Right ventricle myocardium inferior (tissue), 1 donor: ENCODE measurements around the gene SEMA4G. TPM values are rescaled to one million over a fixed set of nuclear protein-coding genes. Genes with fewer than 3 reads are reported as not detected.

Experiments used
- ATAC-seq: fragments of 200-7000 bp; cut with Tn5 transposase; one replicate; pipeline ENCODE4 v1.9.1; 2020; ENCODE audit warnings: mild to moderate bottlenecking, moderate library complexity
- DNase-seq: peaks from one replicate; pipeline ENCODE4 v3.0.0; 2021; ENCODE audit errors: missing footprints
- intact Hi-C: fragments of 100-400 bp; cut with DNase I; formaldehyde crosslinking; loops from one replicate; pipeline ENCODE4 v1.11.0; 2022
- long read RNA-seq: library from polyadenylated mRNA; unstranded; transcript quantifications from one replicate; pipeline ENCODE4 v2.0.0, GENCODE V29; 2021
- total RNA-seq: library from RNA; stranded (reverse); fragmentation: NEBNext Ultra II Directional; extraction: Animal tissue kit (Norgen Biotek cat#: 25700); gene quantifications from one replicate; pipeline ENCODE4 v1.2.1, GENCODE V29; 2021
- donor health status: DM: no; HTN: yes; CAD: no; lungs with severe emphysema.

SEMA4G gene, protein sequence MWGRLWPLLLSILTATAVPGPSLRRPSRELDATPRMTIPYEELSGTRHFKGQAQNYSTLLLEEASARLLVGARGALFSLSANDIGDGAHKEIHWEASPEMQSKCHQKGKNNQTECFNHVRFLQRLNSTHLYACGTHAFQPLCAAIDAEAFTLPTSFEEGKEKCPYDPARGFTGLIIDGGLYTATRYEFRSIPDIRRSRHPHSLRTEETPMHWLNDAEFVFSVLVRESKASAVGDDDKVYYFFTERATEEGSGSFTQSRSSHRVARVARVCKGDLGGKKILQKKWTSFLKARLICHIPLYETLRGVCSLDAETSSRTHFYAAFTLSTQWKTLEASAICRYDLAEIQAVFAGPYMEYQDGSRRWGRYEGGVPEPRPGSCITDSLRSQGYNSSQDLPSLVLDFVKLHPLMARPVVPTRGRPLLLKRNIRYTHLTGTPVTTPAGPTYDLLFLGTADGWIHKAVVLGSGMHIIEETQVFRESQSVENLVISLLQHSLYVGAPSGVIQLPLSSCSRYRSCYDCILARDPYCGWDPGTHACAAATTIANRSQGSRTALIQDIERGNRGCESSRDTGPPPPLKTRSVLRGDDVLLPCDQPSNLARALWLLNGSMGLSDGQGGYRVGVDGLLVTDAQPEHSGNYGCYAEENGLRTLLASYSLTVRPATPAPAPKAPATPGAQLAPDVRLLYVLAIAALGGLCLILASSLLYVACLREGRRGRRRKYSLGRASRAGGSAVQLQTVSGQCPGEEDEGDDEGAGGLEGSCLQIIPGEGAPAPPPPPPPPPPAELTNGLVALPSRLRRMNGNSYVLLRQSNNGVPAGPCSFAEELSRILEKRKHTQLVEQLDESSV
- 1.5 TPM for total RNA-seq
- long read RNA-seq: 0 reads

DNA sequence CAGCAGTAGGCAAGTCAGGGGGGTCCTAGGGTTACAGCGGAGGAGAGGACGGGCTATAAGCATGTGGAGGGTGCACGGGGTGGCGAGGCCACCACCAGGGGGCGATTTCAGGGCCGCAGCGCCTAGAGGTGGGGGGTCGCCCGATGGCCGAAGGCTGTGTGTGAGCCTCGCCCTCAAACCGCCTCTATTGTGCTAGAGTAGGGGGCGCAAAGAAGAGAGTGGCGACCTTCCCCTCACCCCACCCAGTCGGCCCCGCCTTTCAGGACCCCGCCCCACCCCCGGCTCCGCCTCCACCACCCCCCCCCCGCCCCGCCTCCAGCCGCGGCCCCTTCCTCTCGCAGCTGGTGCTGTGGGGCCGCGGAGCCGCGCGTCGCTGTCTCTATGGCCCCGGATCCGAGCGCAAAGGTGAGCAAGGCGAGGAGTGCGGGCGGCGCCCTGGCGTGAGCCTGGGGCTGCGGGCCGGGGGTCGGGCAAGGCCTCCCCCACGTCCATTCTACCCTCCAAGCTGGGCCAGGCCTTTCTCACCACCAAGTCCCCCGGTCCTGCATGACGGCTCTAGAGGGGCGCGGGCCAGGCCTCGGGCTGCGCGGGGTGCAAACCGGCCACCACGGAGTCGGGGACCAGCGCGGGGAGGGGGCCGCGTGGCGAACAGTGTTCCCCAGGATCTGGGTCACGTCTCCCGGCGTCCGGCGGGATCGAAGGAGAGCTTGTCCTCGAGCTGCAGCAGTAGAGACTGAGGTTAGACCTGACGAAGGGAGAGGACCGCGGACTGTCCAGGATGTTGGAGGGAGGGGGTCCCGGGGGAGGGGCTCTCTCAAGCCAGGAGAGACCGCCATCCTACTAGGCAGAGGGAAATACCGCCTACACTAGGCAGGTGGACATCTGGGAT lies at the start of gene SEMA4G:
Gene SEMA4G, plus strand, starts transcription at position 318 of the 889 bp plus-strand sequence. CDS start 3,409 bp downstream, outside the sequence.
- intact Hi-C loops: loop anchor here (2.0 kb wide), 1 partner anchor 45 kb away; no protein-coding TSS in a partner anchor
- DNase-seq (peak; percentile 74), ATAC-seq (peak; percentile 69)

DNA sequence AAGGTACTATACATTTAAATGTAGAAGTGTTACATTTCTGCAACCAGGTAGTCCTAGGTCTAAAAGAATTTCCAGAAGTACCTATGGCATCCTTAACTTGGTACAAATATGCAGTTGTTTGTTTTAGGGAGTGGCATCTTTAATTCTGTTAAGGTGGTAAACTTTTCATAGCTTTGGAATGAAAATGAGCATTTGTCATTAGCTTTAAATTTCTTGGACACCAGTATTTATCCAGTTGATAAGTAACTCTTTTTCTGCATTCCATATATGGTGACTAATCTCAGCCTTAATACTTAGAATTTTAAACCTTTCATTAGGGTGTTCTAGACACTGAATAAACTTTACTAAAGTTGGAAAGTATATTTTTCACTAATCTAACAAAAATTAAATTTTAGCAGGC lies 45.7 kb upstream of the SEMA4G start:
- no peak for ATAC-seq
- no peak for DNase-seq
- intact Hi-C loops: no loop called here

- intact Hi-C loops: no loop called here
- ATAC-seq: no peak
Observed at GRCh38 chr10:100927266-100927665, 42.0 kb upstream of the SEMA4G start.

GRCh38 chr10:100928039-100928438 lies 41.3 kb upstream of the SEMA4G start:
- intact Hi-C loops: no loop called here
- ATAC-seq (no peak), DNase-seq (no peak)

More at GRCh38 chr10:100927266-100927665, 42.0 kb upstream of the SEMA4G start:
- no peak for DNase-seq

DNA sequence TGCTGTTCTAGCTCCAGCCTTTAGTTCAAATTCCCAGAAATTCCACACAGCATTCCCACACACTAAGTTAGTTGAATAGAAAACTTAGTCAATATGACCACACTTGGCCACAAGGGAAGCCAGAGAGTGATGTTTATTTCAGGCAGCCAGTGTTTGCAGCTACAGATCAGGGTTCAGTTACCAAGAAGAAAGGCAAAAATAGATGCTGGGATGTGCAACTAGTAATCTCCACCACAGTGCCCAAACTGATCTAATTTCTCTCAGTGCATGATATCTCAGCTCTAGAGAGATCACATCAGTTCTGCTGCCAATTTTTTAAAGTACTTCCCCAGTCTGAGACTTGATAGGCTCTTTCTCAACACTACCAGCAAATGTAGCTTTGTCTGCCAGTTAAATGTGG lies 38.9 kb upstream of the SEMA4G start:
- intact Hi-C loops: no loop called here
- ATAC-seq (no peak), DNase-seq (no peak)

DNA sequence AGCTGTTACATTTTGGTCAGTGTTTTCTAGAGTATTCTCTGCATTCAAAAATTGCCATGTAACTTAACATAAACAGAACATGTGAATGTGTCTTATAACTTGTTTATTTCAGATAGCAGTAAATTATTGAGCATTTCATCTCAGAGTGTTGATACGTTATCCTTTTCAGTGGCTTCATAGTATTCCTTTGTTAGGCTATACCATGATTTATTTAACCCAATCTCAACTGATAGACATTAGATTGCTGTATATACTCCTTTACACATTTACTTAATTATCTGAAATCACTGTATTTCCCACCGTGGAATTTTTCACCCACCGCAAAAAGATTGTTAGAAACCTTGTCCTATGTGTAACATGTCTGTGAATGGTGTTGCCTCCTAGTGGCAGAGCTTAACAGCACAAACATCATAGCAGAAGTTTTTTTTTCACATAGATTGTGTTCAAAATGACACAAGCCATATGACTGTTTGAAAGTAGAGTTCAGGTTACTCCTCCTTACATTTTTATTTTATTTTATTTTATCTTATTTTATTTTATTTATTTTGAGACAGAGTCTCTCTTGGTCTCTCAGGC lies 35.1 kb upstream of the SEMA4G start:
- no peak for ATAC-seq

GRCh38 chr10:100939763-100940344 lies 29.4 kb upstream of the SEMA4G start:
- DNase-seq: no peak
- no peak for ATAC-seq
- intact Hi-C loops: no loop called here

More for the DNA sequence above, 35.1 kb upstream of the SEMA4G start:
- DNase-seq: no peak
- intact Hi-C loops: no loop called here

DNA sequence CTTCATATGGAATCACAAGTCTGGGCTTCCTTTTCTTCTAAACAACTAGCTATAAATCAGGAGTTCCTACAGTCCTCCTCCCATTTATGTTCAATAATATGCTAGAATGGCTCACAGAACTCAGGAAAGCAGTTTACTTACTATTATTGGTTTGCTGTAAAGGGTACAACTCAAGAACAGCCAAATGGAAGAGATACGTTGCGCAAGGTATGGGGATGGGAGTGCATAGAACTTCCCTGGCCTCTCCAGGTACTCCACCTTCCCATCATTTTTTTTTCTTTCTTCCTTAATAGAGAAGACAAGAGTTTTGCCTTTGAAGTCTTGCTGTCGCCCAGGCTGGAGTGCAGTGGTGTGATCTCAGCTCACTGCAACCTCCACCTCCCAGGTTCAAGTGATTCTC lies 27.1 kb upstream of the SEMA4G start:
- DNase-seq: no peak
- no peak for ATAC-seq
- intact Hi-C loops: no loop called here

DNA sequence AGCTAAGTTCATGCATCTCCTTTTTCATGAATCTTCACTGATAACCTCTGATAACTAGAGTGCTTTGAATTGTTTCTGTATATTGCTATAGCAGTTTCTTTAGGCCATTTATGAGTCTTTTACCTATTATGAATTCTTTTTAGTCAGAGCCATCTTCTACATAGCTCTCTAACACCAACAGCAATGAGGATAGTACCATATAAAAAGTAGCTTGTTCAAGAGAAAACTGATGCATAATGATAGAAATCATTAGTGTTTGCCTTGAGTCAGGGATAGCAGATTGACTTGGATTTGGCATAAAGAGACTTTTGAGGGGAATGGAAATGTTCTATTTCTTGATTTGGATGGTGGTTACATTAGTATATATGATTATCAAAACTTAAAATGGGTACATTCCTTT lies 25.8 kb upstream of the SEMA4G start:
- intact Hi-C loops: no loop called here
- no peak for DNase-seq
- ATAC-seq: no peak

GRCh38 chr10:100945754-100946153 lies 23.6 kb upstream of the SEMA4G start:
- DNase-seq (no peak), ATAC-seq (no peak)
- intact Hi-C loops: no loop called here

GRCh38 chr10:100948916-100949315 lies 20.4 kb upstream of the SEMA4G start:
- intact Hi-C loops: no loop called here
- no peak for ATAC-seq
- DNase-seq: no peak

DNA sequence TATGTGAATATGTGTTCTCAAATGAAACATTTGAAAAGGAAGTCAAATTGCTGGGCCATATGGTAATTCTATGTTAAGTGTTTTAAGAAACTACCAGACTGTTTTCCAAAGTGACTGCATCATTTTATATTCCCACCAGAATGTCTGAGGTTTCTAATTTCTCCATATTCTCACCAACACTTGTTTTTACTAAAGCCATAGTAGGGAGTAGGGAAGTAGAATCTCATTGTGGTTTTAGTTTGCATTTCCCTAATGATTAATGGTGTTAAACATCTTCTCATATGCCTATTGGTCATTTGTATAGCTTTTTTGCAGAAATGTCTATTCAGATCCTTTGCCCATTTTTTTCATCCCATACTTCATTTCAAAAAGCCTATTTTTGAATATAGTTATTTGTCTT lies 9.1 kb upstream of the SEMA4G start:
- intact Hi-C loops: no loop called here
- ATAC-seq: no peak

GRCh38 chr10:100962351-100963080 lies 6.8 kb upstream of the SEMA4G start:
- intact Hi-C loops: no loop called here
- DNase-seq: no peak
- ATAC-seq: no peak

More for the DNA sequence above, 9.1 kb upstream of the SEMA4G start:
- no peak for DNase-seq

DNA sequence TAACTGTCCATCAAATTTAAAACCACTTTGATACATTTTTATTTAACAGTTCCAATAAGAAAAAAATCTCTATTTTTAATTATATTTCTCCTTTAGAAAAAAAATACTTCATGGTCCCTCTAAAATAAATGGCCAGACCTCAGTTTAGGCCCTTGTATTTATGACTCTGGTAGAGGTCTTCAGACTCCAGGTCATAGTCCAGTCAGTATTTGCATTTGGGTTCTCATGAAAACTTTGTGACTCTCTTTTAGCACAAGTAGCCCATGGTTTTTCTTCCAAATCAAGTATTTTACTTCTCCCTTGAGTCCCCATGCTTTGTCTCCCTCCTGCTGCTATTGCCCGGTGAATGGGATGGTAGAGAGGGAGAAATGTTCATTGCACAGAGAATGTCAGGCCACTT lies 5.5 kb upstream of the SEMA4G start:
- no peak for ATAC-seq
- intact Hi-C loops: no loop called here

GRCh38 chr10:100965820-100966219 lies 3.5 kb upstream of the SEMA4G start:
- intact Hi-C loops: no loop called here
- DNase-seq (no peak), ATAC-seq (no peak)

More for the DNA sequence above, 5.5 kb upstream of the SEMA4G start:
- no peak for DNase-seq

- ATAC-seq (no peak), DNase-seq (no peak)
- intact Hi-C loops: no loop called here
Observed at GRCh38 chr10:100966887-100967286, 2.4 kb upstream of the SEMA4G start.

DNA sequence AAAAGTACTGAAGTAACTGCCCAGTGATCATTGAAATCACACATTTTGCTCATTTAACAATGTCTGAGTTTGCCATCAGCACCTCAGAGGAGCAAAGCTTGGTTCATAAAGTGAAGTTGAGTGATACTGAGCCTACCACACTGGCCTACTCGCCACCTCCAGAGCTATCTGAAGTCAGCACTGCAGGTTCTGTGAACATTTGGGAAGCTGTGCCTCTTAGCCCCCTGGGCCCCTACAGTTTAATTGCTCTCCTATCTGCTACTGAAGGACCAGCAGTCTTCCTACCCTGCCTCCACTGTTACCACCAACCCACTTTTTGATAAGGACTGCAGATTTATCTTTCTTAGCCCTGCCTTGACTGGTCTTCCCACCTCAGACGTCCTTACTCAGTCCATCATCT lies 2.0 kb upstream of the SEMA4G start:
- no peak for ATAC-seq
- intact Hi-C loops: no loop called here

More for the DNA sequence above, 2.0 kb upstream of the SEMA4G start:
- no peak for DNase-seq
